ENCODE results near the gene KCNK1. TPM values are rescaled to one million over a fixed set of nuclear protein-coding genes. Genes with fewer than 3 reads are reported as not detected.

KCNK1 gene
- total and polyA plus RNA-seq, 2 of the 4 experiments (the other 2 are of a cell fraction) = 0.90 to 1.6 TPM

- no peak overlapping the region for H2BK120ac ChIP-seq (ENCODE audit: low read depth, low read length)
- H3K36me3 ChIP-seq (ENCODE audit: control insufficient read depth, insufficient read depth, low read length) = no peaks in the 10 kb centered on the region
- no peak overlapping the region for H4K8ac ChIP-seq (ENCODE audit: low read depth in 2 of 2, low read length in 2 of 2)
- WGBS, 2 experiments (ENCODE audit: extremely low coverage in 2 of 2, insufficient read length in 1 of 2) = no CpG with 5 or more reads among the region's 4 CpGs
- no peak overlapping the region for H3K23ac ChIP-seq (ENCODE audit: low read depth, low read length)
- no peak overlapping the region for H2AK9ac ChIP-seq (replicated peaks; ENCODE audit: low read depth, low read length, poor library complexity)
- no peaks in the 10 kb centered on the region for H3K79me1 ChIP-seq (ENCODE audit: low read depth in 1 of 2, low read length in 2 of 2)
- no peak overlapping the region for H2BK15ac ChIP-seq (ENCODE audit: low read depth, low read length)
- no peak overlapping the region for H3K18ac ChIP-seq (ENCODE audit: low read depth, low read length)
- H2AK5ac ChIP-seq (ENCODE audit: low read depth, low read length) = no peak overlapping the region
- no TSS peak for BruUV-seq (replicated peaks)
- POLR2A ChIA-PET (ENCODE audit: unreplicated experiment) = no interaction called here
- no peak overlapping the region for H3K4ac ChIP-seq (ENCODE audit: low read depth, low read length)
- no peak overlapping the region for H4K5ac ChIP-seq (ENCODE audit: low read depth, low read length)
- no peak for DNase-seq
- no peaks in the 10 kb centered on the region for H4K20me1 ChIP-seq (ENCODE audit: insufficient read depth, low read length)
- TF ChIP-seq ELK1 (IDR thresholded peaks at IDR 0.05; ENCODE audit: borderline replicate concordance, low read depth, low read length) = no peak
- no peak for TF ChIP-seq MXI1 (IDR thresholded peaks at IDR 0.05; ENCODE audit: borderline replicate concordance, low read depth, low read length)
- TF ChIP-seq, protein P1, sequence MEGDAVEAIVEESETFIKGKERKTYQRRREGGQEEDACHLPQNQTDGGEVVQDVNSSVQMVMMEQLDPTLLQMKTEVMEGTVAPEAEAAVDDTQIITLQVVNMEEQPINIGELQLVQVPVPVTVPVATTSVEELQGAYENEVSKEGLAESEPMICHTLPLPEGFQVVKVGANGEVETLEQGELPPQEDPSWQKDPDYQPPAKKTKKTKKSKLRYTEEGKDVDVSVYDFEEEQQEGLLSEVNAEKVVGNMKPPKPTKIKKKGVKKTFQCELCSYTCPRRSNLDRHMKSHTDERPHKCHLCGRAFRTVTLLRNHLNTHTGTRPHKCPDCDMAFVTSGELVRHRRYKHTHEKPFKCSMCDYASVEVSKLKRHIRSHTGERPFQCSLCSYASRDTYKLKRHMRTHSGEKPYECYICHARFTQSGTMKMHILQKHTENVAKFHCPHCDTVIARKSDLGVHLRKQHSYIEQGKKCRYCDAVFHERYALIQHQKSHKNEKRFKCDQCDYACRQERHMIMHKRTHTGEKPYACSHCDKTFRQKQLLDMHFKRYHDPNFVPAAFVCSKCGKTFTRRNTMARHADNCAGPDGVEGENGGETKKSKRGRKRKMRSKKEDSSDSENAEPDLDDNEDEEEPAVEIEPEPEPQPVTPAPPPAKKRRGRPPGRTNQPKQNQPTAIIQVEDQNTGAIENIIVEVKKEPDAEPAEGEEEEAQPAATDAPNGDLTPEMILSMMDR (conservative IDR thresholded peaks at IDR 0.05; ENCODE audit: low read depth, low read length) = no peak
- no peak for TF ChIP-seq SMC3 (IDR thresholded peaks at IDR 0.05; ENCODE audit: low read depth, low read length)
- no peak for TF ChIP-seq FOS (IDR thresholded peaks at IDR 0.05; ENCODE audit: low read depth, low read length)
- H3K9ac ChIP-seq (ENCODE audit: low read depth, low read length) = no peak overlapping the region
- H3K27ac ChIP-seq (ENCODE audit: insufficient read depth, low read length) = no peak overlapping the region
- dilution Hi-C loops (cut with HindIII; ENCODE audit: low sequenced_read_pairs, unreplicated experiment) (no loop called here), intact Hi-C loops (cut with micrococcal nuclease) (no loop called here), in situ Hi-C loops (cut with MboI; ENCODE audit: low sequenced_read_pairs) (no loop called here)
- no peak overlapping the region for H3K56ac ChIP-seq (ENCODE audit: extremely low read depth, insufficient read depth, low read length)
- H3K9me1 ChIP-seq (ENCODE audit: insufficient read depth, low read length) = no peaks in the 10 kb centered on the region
- H4K91ac ChIP-seq (ENCODE audit: insufficient read depth, low read depth, low read length) = no peak overlapping the region
- CTCF ChIA-PET = no interaction called here
- H3K27me3 ChIP-seq (ENCODE audit: control insufficient read depth, insufficient read depth, low read length) = no peaks in the 10 kb centered on the region
- H3K4me1 ChIP-seq (ENCODE audit: control insufficient read depth, insufficient read depth, low read length) = no peaks in the 10 kb centered on the region
- H3K4me2 ChIP-seq (ENCODE audit: low read depth, low read length) = no peak overlapping the region
- no peak overlapping the region for H2AFZ ChIP-seq (replicated peaks; ENCODE audit: low read length, poor library complexity)
- H2BK20ac ChIP-seq (ENCODE audit: low read depth, low read length) = no peak overlapping the region
- no peak overlapping the region for H3K4me3 ChIP-seq (ENCODE audit: insufficient read depth, low read depth, low read length)
- H3K14ac ChIP-seq (replicated peaks; ENCODE audit: low read depth, low read length) = no peak overlapping the region
- peaks cover 14% of the 10 kb centered on the region for H3K9me3 ChIP-seq (ENCODE audit: control insufficient read depth, insufficient read depth, low read length)
- no peak overlapping the region for H2BK5ac ChIP-seq (ENCODE audit: low read depth, low read length, poor library complexity, severe bottlenecking)
- ATAC-seq (ENCODE audit: low read depth) = no peak
These were observed 105.9 kb downstream of the KCNK1 start for GRCh38 chr1:233719655-233720341.

All from IMR-90 (cell line).